PC-9 (cell line): Measurements from ENCODE around the gene SLC25A42. TPM values are rescaled to one million over a fixed set of nuclear protein-coding genes. Genes with fewer than 3 reads are reported as not detected.

Experiments
- BruUV-seq: library from RNA; stranded (reverse); fragments of 400-500 nt; replicated peaks from 2 replicates; lab custom pipeline; 2021; lab: Mats Ljungman, UMichigan
- CTCF ChIA-PET: fragments of 300-600 bp; sonication (Branson Sonifier 250); formaldehyde crosslinking; loops from one replicate; lab custom pipeline; 2022; ENCODE audit warnings: antibody characterized with exemption; lab: Charles Lee
- POLR2A ChIA-PET: fragments of 300-600 bp; sonication (Branson Sonifier 250); formaldehyde crosslinking; loops from one replicate; lab custom pipeline; 2022; ENCODE audit warnings: antibody characterized with exemption; ENCODE audit not compliant: unreplicated experiment; lab: Charles Lee
- DNase-seq, 2 experiments: peaks; one replicate each; pipeline versions ENCODE4 v3.0.0 to v3.0.0-alpha.2; 2015 to 2022; ENCODE audit warnings: mixed read lengths in 1 of 2
- H2AFZ ChIP-seq: fragments of 200-600 bp; sonication (generic); 2 replicates; pipeline ENCODE4 v1.8.1; 2017; ENCODE audit warnings: antibody characterized with exemption
- H3F3A ChIP-seq: fragments of 200-600 bp; sonication (generic); 2 replicates; pipeline ENCODE4 v1.8.1; 2017; ENCODE audit warnings: antibody characterized with exemption, mild to moderate bottlenecking, low read depth; ENCODE audit not compliant: insufficient read depth
- H3K27ac ChIP-seq: fragments of 200-600 bp; sonication (generic); 2 replicates; pipeline ENCODE4 v1.6.1; 2016; ENCODE audit warnings: mixed run types
- H3K27me3 ChIP-seq: fragments of 200-600 bp; sonication (generic); 2 replicates; pipeline ENCODE4 v1.6.1; 2016; ENCODE audit warnings: low read depth, mixed run types; ENCODE audit not compliant: insufficient read depth
- H3K36me3 ChIP-seq: fragments of 200-600 bp; sonication (generic); 2 replicates; pipeline ENCODE4 v1.6.1; 2016; ENCODE audit warnings: low read depth, mixed run types
- H3K4me1 ChIP-seq: fragments of 200-600 bp; sonication (generic); replicated peaks from 2 replicates; pipeline ENCODE4 v1.6.1; 2016; ENCODE audit warnings: mixed run types; ENCODE audit not compliant: insufficient read depth
- H3K4me2 ChIP-seq: fragments of 200-600 bp; sonication (generic); 2 replicates; pipeline ENCODE4 v1.6.1; 2017; ENCODE audit warnings: mixed run types
- H3K4me3 ChIP-seq: fragments of 200-600 bp; sonication (generic); 2 replicates; pipeline ENCODE4 v1.6.1; 2016; ENCODE audit warnings: mixed run types
- H3K79me2 ChIP-seq: fragments of 200-600 bp; sonication (generic); 2 replicates; pipeline ENCODE4 v1.6.1; 2017; ENCODE audit warnings: low read depth, mixed run types
- H3K9me2 ChIP-seq: fragments of 200-600 bp; sonication (generic); 2 replicates; pipeline ENCODE4 v1.8.1; 2017; ENCODE audit warnings: mild to moderate bottlenecking; ENCODE audit not compliant: insufficient read depth
- H3K9me3 ChIP-seq: fragments of 200-600 bp; sonication (generic); 2 replicates; pipeline ENCODE4 v1.8.1; 2016; ENCODE audit warnings: low read depth; ENCODE audit not compliant: insufficient read depth
- H4K20me1 ChIP-seq: fragments of 200-600 bp; sonication (generic); 2 replicates; pipeline ENCODE4 v1.8.1; 2017; ENCODE audit not compliant: insufficient read depth
- EZH2 ChIP-seq: fragments of 200-600 bp; sonication (generic); IDR thresholded peaks from 2 replicates; pipeline ENCODE4 v1.8.0; 2017; ENCODE audit warnings: antibody characterized with exemption, low read depth
- intact Hi-C: fragments of 100-400 bp; cut with micrococcal nuclease; formaldehyde crosslinking; loops from one replicate; pipeline ENCODE4 v1.10.0; 2022; ENCODE audit not compliant: unreplicated experiment
- total RNA-seq: library from RNA; stranded (reverse); gene quantifications from 2 replicates; pipeline ENCODE4 v1.2.3, GENCODE V29; 2021
- TF ChIP-seq, protein P1 (sequence below): fragments of 200-600 bp; sonication (generic); conservative IDR thresholded peaks from 2 replicates; pipeline ENCODE4 v1.6.1; 2017; ENCODE audit warnings: mixed run types, antibody characterized with exemption, mild to moderate bottlenecking, moderate library complexity

The SLC25A42 gene
- total RNA-seq, 1 experiment from 2014 or later = 6.9 TPM

GRCh38 chr19:19054939-19055440, 8.8 kb upstream of the SLC25A42 start:
- TF ChIP-seq, protein P1, sequence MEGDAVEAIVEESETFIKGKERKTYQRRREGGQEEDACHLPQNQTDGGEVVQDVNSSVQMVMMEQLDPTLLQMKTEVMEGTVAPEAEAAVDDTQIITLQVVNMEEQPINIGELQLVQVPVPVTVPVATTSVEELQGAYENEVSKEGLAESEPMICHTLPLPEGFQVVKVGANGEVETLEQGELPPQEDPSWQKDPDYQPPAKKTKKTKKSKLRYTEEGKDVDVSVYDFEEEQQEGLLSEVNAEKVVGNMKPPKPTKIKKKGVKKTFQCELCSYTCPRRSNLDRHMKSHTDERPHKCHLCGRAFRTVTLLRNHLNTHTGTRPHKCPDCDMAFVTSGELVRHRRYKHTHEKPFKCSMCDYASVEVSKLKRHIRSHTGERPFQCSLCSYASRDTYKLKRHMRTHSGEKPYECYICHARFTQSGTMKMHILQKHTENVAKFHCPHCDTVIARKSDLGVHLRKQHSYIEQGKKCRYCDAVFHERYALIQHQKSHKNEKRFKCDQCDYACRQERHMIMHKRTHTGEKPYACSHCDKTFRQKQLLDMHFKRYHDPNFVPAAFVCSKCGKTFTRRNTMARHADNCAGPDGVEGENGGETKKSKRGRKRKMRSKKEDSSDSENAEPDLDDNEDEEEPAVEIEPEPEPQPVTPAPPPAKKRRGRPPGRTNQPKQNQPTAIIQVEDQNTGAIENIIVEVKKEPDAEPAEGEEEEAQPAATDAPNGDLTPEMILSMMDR = no peak
- no peak for TF ChIP-seq EZH2
- CTCF ChIA-PET = no interaction called here
- Histone ChIP-seq H3K4me3 (no peak overlapping the region), H4K20me1 (peaks cover 8% of the 10 kb centered on the region), H3F3A (no peaks in the 10 kb centered on the region), H3K27ac (no peak overlapping the region), H3K79me2 (no peaks in the 10 kb centered on the region), H2AFZ (no peak overlapping the region), H3K9me2 (no peaks in the 10 kb centered on the region), H3K36me3 (no peaks in the 10 kb centered on the region), H3K27me3 (no peaks in the 10 kb centered on the region), H3K4me2 (no peak overlapping the region), H3K9me3 (no peaks in the 10 kb centered on the region), H3K4me1 (no peaks in the 10 kb centered on the region)
- DNase-seq = no peak
- BruUV-seq = no TSS peak
- intact Hi-C loops = no loop called here
- POLR2A ChIA-PET = no interaction called here

- H3F3A ChIP-seq = peaks cover 2% of the 10 kb centered on the region; the same call in 1 of the 2 replicates
- H3K27ac ChIP-seq = no peak overlapping the region
- no peaks in the 10 kb centered on the region for H3K9me3 ChIP-seq
- no peaks in the 10 kb centered on the region for H3K27me3 ChIP-seq
- no peaks in the 10 kb centered on the region for H3K36me3 ChIP-seq
- ChIA-PET CTCF (no interaction called here), POLR2A (no interaction called here)
- no peak for DNase-seq
- H3K9me2 ChIP-seq = no peaks in the 10 kb centered on the region
- BruUV-seq = no TSS peak
- no peak overlapping the region for H3K4me3 ChIP-seq
- no peaks in the 10 kb centered on the region for H3K79me2 ChIP-seq
- H4K20me1 ChIP-seq = peaks cover 8% of the 10 kb centered on the region
- intact Hi-C loops = no loop called here
- no peak for TF ChIP-seq EZH2
- TF ChIP-seq, protein P1 = no peak
- H2AFZ ChIP-seq = no peak overlapping the region
- H3K4me2 ChIP-seq = no peak overlapping the region
- H3K4me1 ChIP-seq = no peaks in the 10 kb centered on the region
These were observed 8.1 kb upstream of the SLC25A42 start for GRCh38 chr19:19055701-19056100.

- no peaks in the 10 kb centered on the region for H3K9me2 ChIP-seq
- peaks cover 8% of the 10 kb centered on the region; the same call in 1 of the 2 replicates for H3F3A ChIP-seq
- BruUV-seq = no TSS peak
- no peak overlapping the region for H2AFZ ChIP-seq
- ChIA-PET POLR2A (no interaction called here), CTCF (no interaction called here)
- no peak for DNase-seq
- H3K27me3 ChIP-seq = no peaks in the 10 kb centered on the region
- H3K9me3 ChIP-seq = no peaks in the 10 kb centered on the region
- no peaks in the 10 kb centered on the region for H3K36me3 ChIP-seq
- H3K4me1 ChIP-seq = peaks cover 6% of the 10 kb centered on the region; the same call in 1 of the 2 replicates
- peaks cover 8% of the 10 kb centered on the region for H4K20me1 ChIP-seq
- intact Hi-C loops = no loop called here
- no peaks in the 10 kb centered on the region for H3K79me2 ChIP-seq
- H3K4me3 ChIP-seq = no peak overlapping the region
- TF ChIP-seq EZH2 = no peak
- TF ChIP-seq, protein P1 = no peak
- no peak overlapping the region for H3K27ac ChIP-seq
- no peak overlapping the region for H3K4me2 ChIP-seq
These were observed 7.0 kb upstream of the SLC25A42 start for GRCh38 chr19:19056636-19057275.
